GM12801 (cell line): ENCODE data around the gene WDR1.

Source experiments
- CTCF ChIP-seq: IDR thresholded peaks from one replicate; pipeline ENCODE4 v1.5.1; 2011; ENCODE audit warnings: control low read depth; ENCODE audit not compliant: insufficient read length; ENCODE audit errors: extremely low read depth

The WDR1 gene

GRCh38 chr4:10111067-10111801 lies 5.4 kb downstream of the WDR1 start:
- TF ChIP-seq CTCF = no peak

- no peak for TF ChIP-seq CTCF
Observed at GRCh38 chr4:10109995-10110670, 6.5 kb downstream of the WDR1 start.

GRCh38 chr4:10108818-10109783 lies 7.5 kb downstream of the WDR1 start:
- TF ChIP-seq CTCF = no peak

- no peak for TF ChIP-seq CTCF
Observed at GRCh38 chr4:10108391-10108790, 8.2 kb downstream of the WDR1 start.

GRCh38 chr4:10107111-10108091 lies 9.2 kb downstream of the WDR1 start:
- TF ChIP-seq CTCF = no peak

- no peak for TF ChIP-seq CTCF
Observed at GRCh38 chr4:10106421-10107039, 10.1 kb downstream of the WDR1 start.
